NCI-H2081 treated with DMSO at 0.1 percent for 48 hours (cell line): ENCODE data around the gene SUGP1.

Experiments
- DNase-seq: peaks from one replicate; lab custom pipeline; 2025; lab: John Stamatoyannopoulos, UW

The SUGP1 gene

GRCh38 chr19:19303411-19303810 lies 16.9 kb downstream of the SUGP1 start:
- DNase-seq, result no peak

DNA sequence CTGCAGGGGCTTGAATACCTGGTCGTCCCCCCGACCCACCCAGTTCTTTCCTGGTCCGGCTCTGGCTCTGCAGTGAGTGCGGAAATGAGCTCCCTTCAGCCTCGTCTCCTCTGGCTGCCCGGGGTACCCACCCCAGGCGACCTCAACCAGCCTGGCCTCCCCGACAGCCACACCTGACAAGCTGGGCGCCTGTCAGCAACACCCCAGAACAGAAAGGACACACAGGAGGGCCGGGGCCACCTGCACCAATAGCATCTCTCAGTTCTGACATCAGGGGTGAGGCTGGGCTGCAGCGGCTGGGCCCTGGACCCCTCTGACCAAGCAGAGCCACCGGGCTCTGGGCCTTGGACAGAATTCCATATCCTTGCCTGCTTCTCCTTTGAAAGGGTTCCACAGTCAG lies 19.7 kb downstream of the SUGP1 start:
- DNase-seq, result no peak

GRCh38 chr19:19297759-19298158 lies 22.6 kb downstream of the SUGP1 start:
- DNase-seq, result no peak

DNA sequence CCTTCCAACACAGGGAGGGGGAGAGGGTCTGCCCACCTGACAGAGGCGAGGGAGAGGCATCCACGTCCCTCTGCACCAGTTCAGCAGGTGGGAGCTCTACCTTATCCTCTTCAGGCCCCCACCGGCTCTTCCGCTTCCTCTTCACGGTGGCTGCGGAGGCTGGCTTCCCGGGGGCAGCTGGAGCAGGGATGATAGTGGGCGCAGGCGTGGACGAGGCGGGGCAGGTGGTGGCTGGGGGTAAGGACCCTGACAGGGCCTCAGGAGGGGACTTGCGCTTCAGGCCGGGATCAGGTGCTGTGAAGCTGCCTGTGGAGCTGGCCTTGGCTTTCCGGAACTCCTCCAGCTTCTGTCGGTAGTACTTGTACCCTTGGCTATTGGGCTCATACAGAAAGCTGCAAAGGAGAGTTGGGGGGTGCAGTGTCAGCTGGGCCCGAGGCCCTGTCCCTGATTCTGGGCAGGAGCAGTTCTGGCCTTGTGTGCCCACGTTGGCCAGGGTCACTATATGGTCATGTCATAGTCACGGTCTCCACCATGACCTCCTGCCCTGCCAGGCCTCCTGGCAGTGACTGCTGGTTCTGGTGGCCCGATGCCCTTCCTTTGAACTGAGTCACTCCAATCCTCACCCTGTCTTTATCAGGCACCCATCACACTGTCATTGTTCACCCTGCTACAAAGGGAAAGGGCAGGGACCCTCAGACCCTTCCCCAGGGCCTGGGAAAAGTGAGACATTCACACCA lies 23.2 kb downstream of the SUGP1 start:
- DNase-seq, result no peak

- DNase-seq, result no peak
Measured at GRCh38 chr19:19294914-19295313, 25.4 kb downstream of the SUGP1 start.

GRCh38 chr19:19292607-19293006 lies 27.7 kb downstream of the SUGP1 start:
- DNase-seq, result no peak

DNA sequence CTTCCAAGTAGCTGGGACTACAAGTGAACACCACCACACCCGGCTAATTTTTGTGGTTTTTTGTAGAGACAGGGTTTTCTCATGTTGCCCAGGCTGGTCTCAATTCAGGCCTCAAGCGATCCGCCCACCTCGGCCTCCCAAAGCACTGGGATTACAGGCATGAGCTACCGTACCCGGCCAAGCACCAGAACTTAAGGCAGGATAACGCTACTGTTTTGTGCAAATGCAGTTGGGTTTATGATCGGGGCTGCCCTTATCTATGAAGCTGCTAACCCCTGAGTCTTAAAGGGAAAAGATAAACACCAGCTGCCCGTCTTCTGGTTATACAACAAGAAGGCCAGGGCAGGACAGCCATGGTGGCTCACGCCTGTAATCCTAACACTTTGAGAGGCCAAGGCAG lies 34.6 kb downstream of the SUGP1 start:
- no peak for DNase-seq

DNA sequence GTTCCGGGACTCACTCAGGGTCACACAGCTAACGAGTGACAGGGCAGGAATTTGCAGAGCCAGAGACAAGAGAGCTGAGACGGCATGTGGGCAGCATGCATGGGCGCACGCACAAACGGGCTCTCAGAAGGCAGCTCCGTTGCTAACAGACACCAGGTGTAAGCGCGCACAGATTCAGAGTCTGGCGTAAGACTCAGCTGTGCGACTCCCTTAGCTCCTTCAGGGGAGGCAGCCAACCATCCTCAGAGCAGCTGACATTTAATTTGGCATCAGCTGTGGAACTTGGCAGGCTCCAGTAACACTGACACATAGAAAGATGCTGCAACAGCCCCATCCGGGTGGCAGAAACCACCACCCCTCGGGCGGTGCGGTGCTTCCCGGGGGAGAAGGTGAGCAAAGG lies 39.7 kb downstream of the SUGP1 start:
- no peak for DNase-seq

DNA sequence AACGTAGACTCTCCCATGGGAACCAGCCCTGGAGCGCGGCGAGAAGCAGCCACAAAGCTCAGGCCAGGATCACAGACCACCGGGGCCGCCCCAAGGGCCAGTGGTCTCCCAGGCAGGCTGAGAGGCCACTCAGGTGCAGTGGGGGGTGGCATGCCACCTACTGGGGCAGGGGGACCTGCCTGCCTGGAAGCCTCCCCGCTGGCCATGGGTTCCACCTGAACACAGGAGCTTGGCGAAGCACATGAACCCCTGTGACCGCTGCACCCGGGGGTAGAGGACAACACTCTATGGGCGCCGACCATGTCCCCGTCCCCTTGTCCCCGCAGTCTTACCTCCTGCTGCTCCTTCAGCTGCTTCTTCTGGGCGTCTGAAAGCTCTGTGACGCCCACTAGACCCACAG lies 40.5 kb downstream of the SUGP1 start:
- DNase-seq, result no peak

DNA sequence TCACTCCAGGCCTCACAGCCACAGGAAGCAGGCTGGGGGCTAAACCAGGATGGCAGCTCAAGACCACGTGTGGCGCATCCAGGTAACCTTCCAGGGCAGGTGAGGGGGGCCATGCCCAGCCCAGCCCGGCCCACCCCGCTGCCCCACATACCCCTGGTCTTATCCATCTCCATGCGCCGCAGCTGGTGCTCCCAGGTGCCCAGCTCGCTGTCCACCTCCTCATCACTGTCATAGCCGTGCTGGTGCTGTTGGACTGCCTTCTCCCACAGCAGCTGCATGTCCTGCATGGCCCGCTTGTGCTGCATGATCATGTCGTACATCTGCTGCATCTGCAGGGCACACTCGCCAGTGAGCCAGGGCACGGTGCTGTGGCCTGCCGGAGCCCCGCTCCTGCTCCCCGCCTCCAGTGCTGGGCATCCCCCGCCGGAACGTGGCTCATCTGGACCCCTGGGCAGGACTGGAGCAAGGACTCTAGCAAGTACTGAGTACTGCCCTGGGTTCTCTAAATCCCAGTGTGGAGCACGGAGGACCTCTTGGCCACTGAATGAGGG lies 41.2 kb downstream of the SUGP1 start:
- no peak for DNase-seq

- DNase-seq, result peak; percentile 60
Measured at GRCh38 chr19:19278315-19278714, 42.0 kb downstream of the SUGP1 start.

- DNase-seq, result no peak
Measured at GRCh38 chr19:19276851-19277250, 43.5 kb downstream of the SUGP1 start.

DNA sequence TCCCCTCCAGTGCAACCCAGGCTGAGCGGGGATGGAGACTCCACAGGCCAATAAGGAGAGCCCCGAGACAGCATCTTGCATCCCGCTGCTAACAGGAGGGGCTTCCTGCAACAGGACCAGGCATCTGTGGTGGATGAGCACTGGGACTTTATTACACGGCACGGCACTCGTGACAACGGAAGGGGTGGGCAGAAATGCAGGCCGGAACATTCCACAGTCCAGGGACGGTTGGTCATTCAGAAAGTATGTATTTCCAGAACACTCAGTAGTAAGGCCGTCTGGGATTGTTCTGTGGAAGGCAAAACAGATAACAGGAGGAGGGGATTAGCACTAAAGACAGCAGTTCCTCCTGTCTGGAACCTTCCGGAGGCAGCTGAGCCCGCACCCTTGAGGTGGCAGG lies 43.9 kb downstream of the SUGP1 start:
- DNase-seq, result no peak

DNA sequence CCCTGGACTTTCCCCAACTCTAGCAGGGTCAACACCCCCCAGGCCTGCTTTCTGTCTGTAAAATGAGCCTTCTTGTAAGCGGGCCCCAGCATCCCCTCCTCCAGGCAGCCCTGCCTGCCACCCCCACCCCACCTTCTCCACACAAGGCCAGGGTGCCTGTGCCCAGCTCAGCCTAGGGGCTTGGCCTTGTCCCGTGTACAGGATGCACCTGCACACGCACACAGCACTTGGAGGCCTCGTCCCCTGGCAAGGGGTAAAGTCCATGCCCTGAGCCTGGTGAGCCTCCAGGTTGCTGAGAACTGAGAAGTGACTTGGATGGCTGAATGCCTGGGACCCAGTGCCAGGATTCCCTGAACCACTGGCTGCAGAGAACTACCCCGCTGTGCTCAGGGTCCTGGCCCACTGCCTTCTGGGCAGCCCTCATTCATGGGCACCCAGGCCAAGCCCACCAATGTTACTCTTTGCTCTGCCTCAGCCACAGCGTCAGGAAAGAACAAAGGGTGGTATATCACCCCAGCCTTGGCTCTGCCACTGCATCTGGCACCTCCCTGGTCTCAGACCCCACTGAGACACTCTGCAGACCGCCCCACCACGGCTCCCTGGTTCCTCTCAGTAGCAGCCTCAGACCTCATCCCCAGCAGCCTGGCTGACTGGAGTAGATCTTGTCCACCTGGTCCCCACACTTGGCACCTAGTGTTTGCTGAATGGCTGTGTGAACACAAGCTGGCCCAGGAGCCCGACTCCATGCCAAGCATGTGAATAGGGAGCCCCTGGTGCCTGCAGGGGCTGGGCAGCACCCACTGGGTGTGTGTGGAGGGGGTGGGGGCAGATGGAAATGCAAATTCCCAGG lies 45.4 kb downstream of the SUGP1 start:
- no peak for DNase-seq

DNA sequence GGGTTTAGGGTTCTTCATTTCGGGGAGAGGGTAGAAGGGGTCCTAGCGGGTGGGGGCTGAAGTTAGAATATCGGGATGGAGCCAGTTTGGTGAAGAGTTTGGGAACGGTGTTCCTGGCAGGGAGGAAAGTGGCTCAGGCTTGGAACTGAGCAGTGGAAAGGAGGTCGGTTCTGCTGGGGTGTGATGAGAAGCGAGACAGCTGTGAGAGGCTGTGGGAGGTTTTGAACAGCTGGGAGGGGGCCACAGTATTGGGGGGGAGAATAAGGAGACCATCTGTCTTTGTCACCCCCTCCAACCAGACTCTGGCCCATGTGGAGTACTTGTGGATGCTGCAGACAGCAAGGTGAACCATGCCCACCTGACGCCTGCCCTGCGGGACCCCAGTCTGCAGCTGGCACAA lies 46.2 kb downstream of the SUGP1 start:
- no peak for DNase-seq

GRCh38 chr19:19271828-19272599 lies 48.3 kb downstream of the SUGP1 start:
- DNase-seq, result no peak

DNA sequence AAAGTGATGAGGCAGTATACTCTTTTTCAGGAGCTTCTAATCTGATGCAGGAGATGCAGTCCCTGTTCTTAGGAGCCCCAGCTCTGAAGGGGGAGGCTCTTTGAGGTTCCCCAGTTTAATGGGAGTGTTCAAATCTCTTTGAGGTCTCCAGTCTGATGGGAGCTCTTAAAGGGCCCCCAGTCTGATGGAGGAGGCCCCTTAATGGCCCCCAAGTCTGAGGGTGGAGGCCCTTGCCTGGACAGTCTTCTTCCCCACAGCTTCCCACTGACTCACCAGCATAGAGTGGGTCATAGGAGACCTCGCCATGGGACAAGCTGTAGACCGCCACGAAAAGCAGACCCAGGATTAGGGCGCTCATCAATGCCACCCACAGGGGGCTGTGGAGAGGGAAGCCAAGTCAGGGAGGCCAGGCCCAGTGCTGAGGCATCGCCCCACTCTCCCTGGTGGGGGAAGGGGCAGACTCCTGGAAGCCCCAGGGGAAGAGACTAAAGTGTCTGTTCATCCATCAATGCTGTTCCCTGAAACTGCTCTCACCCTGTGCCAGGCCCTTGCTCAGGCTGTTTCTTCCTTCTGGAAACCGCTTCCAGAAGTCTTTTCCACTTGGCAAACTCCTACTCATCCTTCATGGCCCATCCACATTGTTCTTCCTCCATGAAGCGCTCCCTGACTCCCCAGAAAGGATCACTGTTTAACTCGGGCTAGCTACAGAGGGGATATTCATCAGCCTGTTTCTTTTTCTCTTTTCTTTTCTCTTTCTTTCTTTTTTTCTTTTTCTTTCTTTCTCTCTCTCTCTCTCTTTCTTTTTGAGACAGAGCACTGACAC lies 49.3 kb downstream of the SUGP1 start:
- no peak for DNase-seq

- no peak for DNase-seq
Measured at GRCh38 chr19:19269952-19270694, 50.2 kb downstream of the SUGP1 start.

GRCh38 chr19:19268453-19269385 lies 51.6 kb downstream of the SUGP1 start:
- no peak for DNase-seq

GRCh38 chr19:19267305-19267704 lies 53.0 kb downstream of the SUGP1 start:
- no peak for DNase-seq
